DOHH2 (cell line): ENCODE data around the gene TTN.

Experiments
- H3F3A ChIP-seq: fragments of 200-600 bp; sonication (generic), shearing (Covaris generic); 2 replicates; pipeline ENCODE4 v1.6.0; 2016; ENCODE audit warnings: antibody characterized with exemption, mild to moderate bottlenecking; ENCODE audit not compliant: control insufficient read depth, insufficient read depth
- H3K27ac ChIP-seq: fragments of 200-600 bp; sonication (generic); 2 replicates; pipeline ENCODE4 v1.5.1; 2014; ENCODE audit warnings: low read depth, mild to moderate bottlenecking, low read length, moderate library complexity
- H3K27me3 ChIP-seq: fragments of 200-600 bp; sonication (generic); 2 replicates; pipeline ENCODE4 v1.6.1; 2014; ENCODE audit warnings: mild to moderate bottlenecking, low read length, mixed read lengths; ENCODE audit not compliant: control insufficient read depth
- H3K36me3 ChIP-seq: fragments of 200-600 bp; sonication (generic); 2 replicates; pipeline ENCODE4 v1.6.1; 2014; ENCODE audit warnings: mild to moderate bottlenecking, low read length, moderate library complexity, mixed read lengths; ENCODE audit not compliant: control insufficient read depth
- H3K4me1 ChIP-seq: fragments of 200-600 bp; sonication (generic); 2 replicates; pipeline ENCODE4 v1.6.1; 2014; ENCODE audit warnings: mild to moderate bottlenecking, low read length, mixed read lengths; ENCODE audit not compliant: control insufficient read depth
- H3K4me2 ChIP-seq: fragments of 200-600 bp; sonication (generic); 2 replicates; pipeline ENCODE4 v1.6.0; 2014; ENCODE audit warnings: mild to moderate bottlenecking, low read length, moderate library complexity
- H3K4me3 ChIP-seq: fragments of 200-600 bp; sonication (generic); 2 replicates; pipeline ENCODE4 v1.5.1; 2014; ENCODE audit warnings: mild to moderate bottlenecking, low read length, mixed read lengths
- H3K79me2 ChIP-seq: fragments of 200-600 bp; sonication (generic); 2 replicates; pipeline ENCODE4 v1.6.1; 2014; ENCODE audit warnings: mild to moderate bottlenecking, low read length, mixed read lengths; ENCODE audit not compliant: control insufficient read depth
- H3K9me2 ChIP-seq: fragments of 200-600 bp; sonication (generic); replicated peaks from 2 replicates; pipeline ENCODE4 v1.6.1; 2014; ENCODE audit warnings: mild to moderate bottlenecking, low read length, mixed read lengths; ENCODE audit not compliant: control insufficient read depth
- H3K9me3 ChIP-seq: fragments of 200-600 bp; sonication (generic); 2 replicates; pipeline ENCODE4 v1.6.1; 2014; ENCODE audit warnings: antibody characterized with exemption, low read length, mixed read lengths; ENCODE audit not compliant: control insufficient read depth, insufficient read depth
- H4K20me1 ChIP-seq: fragments of 200-600 bp; sonication (generic); 2 replicates; pipeline ENCODE4 v1.6.0; 2014; ENCODE audit warnings: low read depth, mild to moderate bottlenecking, antibody characterized with exemption, low read length, moderate library complexity; ENCODE audit not compliant: control insufficient read depth, insufficient read depth
- CTCF ChIP-seq: fragments of 200-600 bp; sonication (generic); IDR thresholded peaks from one replicate; pipeline ENCODE4 v1.5.1; 2014; ENCODE audit warnings: antibody characterized with exemption, mild to moderate bottlenecking, low read depth, low read length; ENCODE audit not compliant: poor library complexity, severe bottlenecking
- EZH2phosphoT487 ChIP-seq: fragments of 200-600 bp; sonication (generic); IDR thresholded peaks from 2 replicates; pipeline ENCODE4 v1.6.1; 2017; ENCODE audit warnings: borderline replicate concordance, mild to moderate bottlenecking, antibody characterized with exemption, low read length, moderate library complexity, mixed read lengths

TTN gene

GRCh38 chr2:178579006-178579405 is 228.2 kb downstream of the TTN start:
- no peaks in the 10 kb centered on the region for H3K9me3 ChIP-seq
- H3K4me1 ChIP-seq = no peaks in the 10 kb centered on the region
- no peaks in the 10 kb centered on the region for H4K20me1 ChIP-seq
- no peak overlapping the region for H3K4me3 ChIP-seq
- peaks cover 10% of the 10 kb centered on the region; the same call in 1 of the 2 replicates for H3K36me3 ChIP-seq
- H3K9me2 ChIP-seq = no peaks in the 10 kb centered on the region
- H3K27me3 ChIP-seq = no peaks in the 10 kb centered on the region
- H3K4me2 ChIP-seq = no peak overlapping the region
- TF ChIP-seq EZH2phosphoT487 (no peak), CTCF (no peak)
- no peaks in the 10 kb centered on the region for H3F3A ChIP-seq
- no peaks in the 10 kb centered on the region for H3K79me2 ChIP-seq
- H3K27ac ChIP-seq = no peak overlapping the region

GRCh38 chr2:178574789-178575188 is 232.4 kb downstream of the TTN start:
- no peak overlapping the region for H3K4me2 ChIP-seq
- no peak overlapping the region for H3K4me3 ChIP-seq
- H3K9me2 ChIP-seq = no peaks in the 10 kb centered on the region
- H3K9me3 ChIP-seq = no peaks in the 10 kb centered on the region
- H3K4me1 ChIP-seq = no peaks in the 10 kb centered on the region
- no peak for TF ChIP-seq EZH2phosphoT487
- TF ChIP-seq CTCF = no peak
- peaks cover 17% of the 10 kb centered on the region; the same call in 1 of the 2 replicates for H3K36me3 ChIP-seq
- no peaks in the 10 kb centered on the region for H4K20me1 ChIP-seq
- no peaks in the 10 kb centered on the region for H3K79me2 ChIP-seq
- no peak overlapping the region for H3K27ac ChIP-seq
- H3K27me3 ChIP-seq = no peaks in the 10 kb centered on the region
- no peaks in the 10 kb centered on the region for H3F3A ChIP-seq

DNA sequence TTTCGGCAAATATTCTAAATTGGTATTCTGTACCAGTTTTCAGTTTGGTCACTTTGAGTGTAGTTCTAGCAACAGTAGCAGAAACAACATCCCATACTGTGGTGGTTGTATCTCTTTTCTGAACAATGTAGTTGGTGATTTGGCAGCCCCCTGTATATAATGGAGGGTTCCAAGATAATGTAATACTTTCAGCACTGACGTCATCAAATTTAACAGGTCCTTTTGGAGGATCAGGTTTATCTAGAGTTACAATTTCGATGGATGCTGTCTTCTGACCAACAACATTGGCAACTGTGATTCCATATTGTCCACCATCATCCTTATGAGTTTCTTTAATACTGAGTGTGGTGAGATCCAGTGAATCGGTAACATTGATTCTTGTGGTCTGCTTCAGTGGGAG is 239.0 kb downstream of the TTN start:
- no peaks in the 10 kb centered on the region for H4K20me1 ChIP-seq
- no peak overlapping the region for H3K4me3 ChIP-seq
- TF ChIP-seq CTCF (no peak), EZH2phosphoT487 (no peak)
- H3F3A ChIP-seq = no peaks in the 10 kb centered on the region
- no peaks in the 10 kb centered on the region for H3K9me2 ChIP-seq
- H3K9me3 ChIP-seq = no peaks in the 10 kb centered on the region
- peaks cover 3% of the 10 kb centered on the region for H3K36me3 ChIP-seq
- no peaks in the 10 kb centered on the region for H3K79me2 ChIP-seq
- no peaks in the 10 kb centered on the region for H3K27me3 ChIP-seq
- H3K27ac ChIP-seq = no peak overlapping the region
- H3K4me1 ChIP-seq = no peaks in the 10 kb centered on the region
- H3K4me2 ChIP-seq = no peak overlapping the region

GRCh38 chr2:178553047-178553446 is 254.2 kb downstream of the TTN start:
- Histone ChIP-seq H3K27me3 (no peaks in the 10 kb centered on the region), H4K20me1 (no peaks in the 10 kb centered on the region), H3F3A (no peaks in the 10 kb centered on the region), H3K27ac (no peak overlapping the region), H3K9me3 (no peaks in the 10 kb centered on the region), H3K9me2 (no peaks in the 10 kb centered on the region), H3K4me3 (no peak overlapping the region), H3K4me2 (no peak overlapping the region), H3K36me3 (peaks cover 10% of the 10 kb centered on the region), H3K4me1 (no peaks in the 10 kb centered on the region), H3K79me2 (no peaks in the 10 kb centered on the region)
- no peak for TF ChIP-seq EZH2phosphoT487
- TF ChIP-seq CTCF = no peak
